Effector memory CD4-positive, alpha-beta T cell (primary cell): ENCODE results near the gene UBXN10.
A peak's percentile ranks its signal among the peaks of the same experiment; 100 is the strongest.

Experiments
- DNase-seq, 3 donors: peaks; one replicate each; pipeline ENCODE4 v3.0.0-alpha.2; 2020
- H3K27ac ChIP-seq: 2 replicates; pipeline ENCODE4 v1.7.0; 2013; ENCODE audit warnings: mild to moderate bottlenecking, low read length, moderate library complexity; ENCODE audit not compliant: insufficient read depth, poor library complexity, severe bottlenecking
- H3K27me3 ChIP-seq: replicated peaks from 2 replicates; pipeline ENCODE4 v1.7.0; 2013; ENCODE audit warnings: mild to moderate bottlenecking, low read length; ENCODE audit not compliant: insufficient read depth, control insufficient read depth, poor library complexity, severe bottlenecking
- H3K36me3 ChIP-seq: 2 replicates; pipeline ENCODE4 v1.7.0; 2013; ENCODE audit warnings: mild to moderate bottlenecking, low read length, moderate library complexity; ENCODE audit not compliant: control insufficient read depth, insufficient read depth
- H3K4me1 ChIP-seq: 2 replicates; pipeline ENCODE4 v1.7.0; 2013; ENCODE audit warnings: low read length, mild to moderate bottlenecking; ENCODE audit not compliant: control insufficient read depth, insufficient read depth, poor library complexity, severe bottlenecking
- H3K4me3 ChIP-seq: 2 replicates; pipeline ENCODE4 v1.7.0; 2013; ENCODE audit warnings: low read length, low read depth, mild to moderate bottlenecking; ENCODE audit not compliant: insufficient read depth, poor library complexity, severe bottlenecking
- H3K9me3 ChIP-seq: 2 replicates; pipeline ENCODE4 v1.7.0; 2013; ENCODE audit warnings: mild to moderate bottlenecking, low read length, moderate library complexity; ENCODE audit not compliant: control insufficient read depth

UBXN10 gene

GRCh38 chr1:20191266-20191825 lies 5.5 kb downstream of the UBXN10 start:
- Histone ChIP-seq H3K9me3 (no peaks in the 10 kb centered on the region), H3K27ac (no peak overlapping the region), H3K27me3 (no peaks in the 10 kb centered on the region), H3K36me3 (no peaks in the 10 kb centered on the region), H3K4me3 (no peak overlapping the region), H3K4me1 (peaks cover 16% of the 10 kb centered on the region)
- DNase-seq: no peak

GRCh38 chr1:20192364-20192763 lies 6.5 kb downstream of the UBXN10 start:
- peaks cover 5% of the 10 kb centered on the region for H3K4me1 ChIP-seq
- no peaks in the 10 kb centered on the region for H3K27me3 ChIP-seq
- H3K9me3 ChIP-seq: no peaks in the 10 kb centered on the region
- H3K27ac ChIP-seq: no peak overlapping the region
- DNase-seq: no peak
- H3K4me3 ChIP-seq: no peak overlapping the region
- no peaks in the 10 kb centered on the region for H3K36me3 ChIP-seq

- Histone ChIP-seq H3K9me3 (no peaks in the 10 kb centered on the region), H3K4me3 (no peak overlapping the region), H3K36me3 (no peaks in the 10 kb centered on the region), H3K27me3 (no peaks in the 10 kb centered on the region), H3K4me1 (no peaks in the 10 kb centered on the region), H3K27ac (no peak overlapping the region)
- no peak for DNase-seq
These were observed 7.0 kb downstream of the UBXN10 start for GRCh38 chr1:20192871-20193411.

GRCh38 chr1:20194224-20194623 lies 8.3 kb downstream of the UBXN10 start:
- H3K9me3 ChIP-seq: no peaks in the 10 kb centered on the region
- no peak for DNase-seq
- H3K4me3 ChIP-seq: no peak overlapping the region
- no peaks in the 10 kb centered on the region for H3K4me1 ChIP-seq
- no peak overlapping the region for H3K27ac ChIP-seq
- no peaks in the 10 kb centered on the region for H3K27me3 ChIP-seq
- H3K36me3 ChIP-seq: no peaks in the 10 kb centered on the region

GRCh38 chr1:20194757-20195461 lies 9.0 kb downstream of the UBXN10 start:
- Histone ChIP-seq H3K4me3 (no peak overlapping the region), H3K36me3 (no peaks in the 10 kb centered on the region), H3K27ac (no peak overlapping the region), H3K9me3 (no peaks in the 10 kb centered on the region), H3K4me1 (no peaks in the 10 kb centered on the region), H3K27me3 (no peaks in the 10 kb centered on the region)
- DNase-seq: peak; percentile 34 to 51 (median 46)

- Histone ChIP-seq H3K4me3 (no peak overlapping the region), H3K27me3 (no peaks in the 10 kb centered on the region), H3K4me1 (no peaks in the 10 kb centered on the region), H3K9me3 (no peaks in the 10 kb centered on the region), H3K27ac (no peak overlapping the region), H3K36me3 (no peaks in the 10 kb centered on the region)
- no peak for DNase-seq
These were observed 9.5 kb downstream of the UBXN10 start for GRCh38 chr1:20195462-20195780.

- Histone ChIP-seq H3K27me3 (no peaks in the 10 kb centered on the region), H3K4me3 (no peak overlapping the region), H3K27ac (no peak overlapping the region), H3K36me3 (no peaks in the 10 kb centered on the region), H3K4me1 (no peaks in the 10 kb centered on the region), H3K9me3 (no peaks in the 10 kb centered on the region)
- no peak for DNase-seq
These were observed 11.5 kb downstream of the UBXN10 start for GRCh38 chr1:20197329-20197791.

- no peak overlapping the region for H3K4me3 ChIP-seq
These were observed 12.4 kb downstream of the UBXN10 start for GRCh38 chr1:20198296-20198695.

GRCh38 chr1:20198918-20199317 lies 13.0 kb downstream of the UBXN10 start:
- no peaks in the 10 kb centered on the region for H3K9me3 ChIP-seq
- no peak overlapping the region for H3K4me3 ChIP-seq
- no peaks in the 10 kb centered on the region for H3K4me1 ChIP-seq
- H3K27ac ChIP-seq: no peak overlapping the region
- no peak for DNase-seq
- H3K27me3 ChIP-seq: no peaks in the 10 kb centered on the region
- H3K36me3 ChIP-seq: no peaks in the 10 kb centered on the region

More at GRCh38 chr1:20198296-20198695, 12.4 kb downstream of the UBXN10 start:
- Histone ChIP-seq H3K27me3 (no peaks in the 10 kb centered on the region), H3K9me3 (no peaks in the 10 kb centered on the region), H3K27ac (no peak overlapping the region), H3K4me1 (no peaks in the 10 kb centered on the region), H3K36me3 (no peaks in the 10 kb centered on the region)
- no peak for DNase-seq

- Histone ChIP-seq H3K36me3 (no peaks in the 10 kb centered on the region), H3K27ac (no peak overlapping the region), H3K4me3 (no peak overlapping the region), H3K4me1 (no peaks in the 10 kb centered on the region), H3K27me3 (no peaks in the 10 kb centered on the region), H3K9me3 (no peaks in the 10 kb centered on the region)
- DNase-seq: no peak
These were observed 13.5 kb downstream of the UBXN10 start for GRCh38 chr1:20199403-20199802.
